H4 (cell line): ENCODE measurements around the gene IFT43. TPM values are rescaled to one million over a fixed set of nuclear protein-coding genes. Genes with fewer than 3 reads are reported as not detected.

ENCODE experiments used
- DNase-seq: peaks from one replicate; pipeline ENCODE4 v3.0.0-alpha.2; 2015; ENCODE audit warnings: low spot score
- total RNA-seq: library from RNA; depleted of rRNA; stranded (reverse); fragments of >200 nt; shearing (Covaris generic); gene quantifications from 2 replicates; pipeline ENCODE4 v1.2.3, GENCODE V29; 2014; rRNA removed

The IFT43 gene
- total RNA-seq, 1 experiment from 2014 or later = 47.0 TPM

DNA sequence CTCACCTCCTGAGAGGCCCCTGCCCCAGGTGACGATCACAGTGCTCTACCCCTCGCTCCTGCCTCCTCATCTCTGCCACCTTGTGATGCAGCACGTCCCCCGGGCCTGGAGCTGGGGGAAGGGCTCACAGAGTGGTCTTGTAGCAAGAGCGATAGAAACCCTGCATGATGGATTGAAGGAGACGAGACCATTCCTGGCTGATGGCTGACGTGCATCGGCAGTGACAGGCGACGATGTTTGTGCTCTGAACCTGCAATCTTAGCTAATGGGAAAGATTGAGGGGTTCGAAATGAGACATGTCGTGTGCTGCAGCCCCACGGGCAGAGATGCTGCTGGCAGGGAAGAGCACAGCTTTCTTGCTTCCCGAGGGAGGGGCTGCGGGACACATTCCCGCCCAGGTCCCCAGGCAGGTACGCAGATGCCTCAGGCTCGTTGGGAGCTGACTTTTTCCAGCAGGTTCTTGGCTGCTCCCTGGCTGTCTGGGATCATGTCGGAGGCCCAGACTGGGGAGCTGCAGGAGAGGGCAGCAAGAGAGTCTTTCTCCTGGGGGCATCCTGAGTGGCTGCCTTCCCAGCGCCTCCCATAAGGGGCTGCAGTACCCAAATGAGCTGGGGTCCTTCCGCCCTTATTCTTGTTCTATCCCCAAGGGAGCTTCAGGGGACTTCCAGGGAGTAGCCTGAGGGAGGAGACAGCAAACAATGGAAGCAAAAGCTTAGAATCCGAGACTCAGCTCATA lies 127.5 kb downstream of the IFT43 start:
- no peak for DNase-seq

DNA sequence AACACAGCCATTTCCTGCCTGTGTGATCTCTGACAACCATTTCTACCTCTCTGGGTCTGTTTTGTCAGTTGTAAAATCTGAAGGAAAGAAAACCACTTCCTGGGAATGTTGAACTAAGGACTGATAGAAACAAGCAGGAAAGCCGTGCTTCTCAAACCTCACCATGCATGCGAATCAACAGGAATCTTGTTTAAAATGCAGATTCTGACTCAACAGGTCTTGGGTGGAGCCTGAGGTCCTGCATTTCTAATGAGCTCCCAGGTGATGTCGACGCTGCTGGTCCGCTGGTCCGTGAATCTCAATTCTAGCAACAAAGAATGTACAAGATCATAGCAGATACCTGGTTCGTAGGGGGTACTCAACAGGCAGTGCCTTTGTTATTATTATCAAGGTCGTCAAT lies 128.1 kb downstream of the IFT43 start:
- DNase-seq = no peak

DNA sequence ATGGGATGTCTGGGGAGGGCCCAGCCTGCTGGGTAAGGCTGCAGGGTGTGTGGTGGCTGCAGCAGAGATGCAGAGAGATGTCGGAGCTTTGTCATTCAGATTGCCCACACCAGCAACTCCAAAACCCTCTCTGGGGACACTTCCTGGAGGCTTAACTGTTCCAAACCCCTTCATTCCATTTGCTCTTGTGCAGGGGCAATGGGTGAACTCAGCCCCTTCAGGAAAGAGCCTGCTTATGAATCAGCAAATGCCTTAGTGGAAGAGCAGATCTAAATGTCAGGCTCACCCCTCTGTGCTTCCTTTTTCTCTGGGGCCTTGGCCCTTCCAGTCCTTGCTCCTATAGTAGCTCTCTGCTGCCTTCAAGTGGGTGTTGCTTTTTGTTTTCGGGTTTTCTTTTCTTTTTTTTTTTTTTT lies 129.5 kb downstream of the IFT43 start:
- DNase-seq = no peak

DNA sequence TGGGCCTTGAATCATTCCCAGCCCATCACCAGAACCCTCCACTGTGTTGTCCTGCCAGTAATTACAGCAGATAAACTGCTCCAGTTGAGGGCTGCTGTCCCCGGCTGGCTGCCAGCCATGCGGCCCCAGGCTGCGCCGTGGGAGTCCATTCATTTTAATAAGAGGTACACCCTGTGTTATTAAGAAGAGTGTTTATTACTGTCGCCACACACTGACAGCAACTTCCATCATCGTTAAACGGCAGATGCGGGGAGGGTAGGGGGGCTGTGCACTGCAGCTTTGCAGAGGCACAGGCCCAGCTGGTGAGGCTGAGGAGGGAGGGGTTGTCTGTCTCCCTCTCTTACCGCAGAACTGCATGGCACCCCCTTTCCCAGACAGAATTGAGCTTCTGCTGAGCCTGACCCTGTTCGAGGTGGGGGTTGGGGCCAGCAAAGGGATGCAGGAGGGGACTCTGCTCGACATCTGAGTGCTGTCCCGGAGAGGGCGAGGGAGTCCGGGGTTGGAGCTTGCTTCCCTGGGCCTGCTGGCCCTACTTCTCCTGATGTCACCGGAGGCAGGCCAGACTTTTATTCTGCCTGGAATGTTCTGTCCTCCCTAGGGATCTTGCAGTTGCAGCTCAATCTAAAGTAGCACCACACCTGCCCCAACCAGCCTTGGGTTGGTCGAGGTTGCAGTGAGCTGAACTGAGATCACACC lies 132.4 kb downstream of the IFT43 start:
- no peak for DNase-seq

DNA sequence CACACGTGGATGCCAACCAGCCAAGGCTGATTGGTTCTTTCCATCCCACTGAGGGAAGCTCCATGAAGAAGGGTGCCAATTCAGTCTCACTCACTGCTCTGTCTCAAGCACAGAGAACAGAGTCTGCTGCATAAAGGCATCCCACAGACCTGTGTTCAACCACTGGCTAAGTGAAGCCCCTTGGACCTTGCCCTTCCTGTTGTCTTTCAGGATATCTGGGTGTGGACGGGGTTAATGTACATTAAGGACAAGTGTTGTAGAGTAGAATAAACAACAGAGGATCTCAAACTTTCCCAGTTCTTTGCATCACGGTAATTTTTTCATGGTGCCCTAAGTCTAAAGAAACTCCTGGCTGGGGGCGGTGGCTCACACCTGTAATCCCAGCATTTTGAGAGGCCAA lies 133.0 kb downstream of the IFT43 start:
- no peak for DNase-seq

DNA sequence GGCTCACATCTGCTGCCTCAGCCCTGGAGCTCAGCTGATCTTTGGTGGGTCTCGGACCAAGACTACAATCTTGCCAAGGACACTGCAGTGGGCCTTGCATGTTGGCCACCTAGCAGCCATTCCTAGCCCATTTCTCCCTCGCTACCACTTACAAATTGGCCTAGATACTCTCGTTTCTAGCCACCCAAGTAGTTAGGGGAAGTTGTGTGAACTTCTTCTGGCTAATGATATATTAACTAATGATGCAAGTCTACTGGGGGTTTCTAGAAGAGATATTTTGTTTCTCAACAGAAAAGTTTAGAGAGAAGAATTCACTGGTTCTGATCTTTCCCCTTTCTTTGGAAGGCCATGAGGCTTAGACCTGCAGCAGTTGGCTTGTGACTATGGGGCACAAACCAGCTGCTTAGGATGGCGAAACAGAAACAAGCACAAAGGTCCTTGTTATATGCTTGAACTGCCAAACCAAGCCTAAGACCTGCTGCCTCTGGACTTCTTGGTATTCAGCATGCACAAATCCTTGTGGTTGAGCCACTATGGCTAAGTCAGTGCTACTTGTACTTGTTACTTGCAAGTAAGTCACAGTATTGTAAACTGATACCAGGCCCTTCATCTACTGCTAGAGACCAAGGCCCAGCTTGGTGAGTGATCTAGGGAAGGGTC lies 135.7 kb downstream of the IFT43 start:
- no peak for DNase-seq

DNA sequence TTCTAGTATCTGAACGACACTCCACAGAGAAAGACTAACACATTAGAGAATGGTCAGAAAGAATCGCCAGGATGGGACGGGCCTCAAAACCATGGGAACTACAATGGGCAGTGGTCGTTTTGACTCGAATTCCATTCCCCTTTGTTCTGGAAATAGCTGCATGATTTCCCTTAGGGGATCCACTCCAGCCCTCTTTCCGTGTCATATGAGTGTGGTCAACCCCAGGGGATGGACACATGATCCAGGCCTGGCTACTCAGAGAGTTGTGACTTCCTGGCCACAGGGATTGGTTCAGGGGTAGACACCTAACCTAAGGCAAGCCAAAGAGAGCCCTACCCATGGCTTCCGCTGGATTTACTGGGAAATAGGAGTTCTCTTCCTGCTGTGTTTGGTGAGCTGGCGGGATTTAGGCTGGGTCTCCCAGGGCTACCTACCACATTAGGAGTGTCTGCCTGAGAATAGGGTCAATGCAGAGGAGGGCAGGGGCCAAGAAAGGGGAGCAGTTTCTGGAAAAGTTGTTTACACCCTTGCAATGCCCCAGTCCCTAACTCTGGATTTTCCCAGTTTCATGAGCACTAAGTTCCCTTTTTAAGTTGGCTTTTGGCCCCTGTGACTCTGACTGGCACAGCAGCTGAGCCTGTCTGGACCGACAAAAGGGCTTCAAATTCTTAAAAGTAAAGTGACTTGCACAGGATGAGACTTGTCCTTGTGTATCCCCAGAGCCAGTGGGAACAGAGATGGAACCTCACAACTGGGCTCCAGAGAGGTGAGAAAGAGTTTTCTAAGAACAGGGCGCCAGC lies 138.1 kb downstream of the IFT43 start:
- no peak for DNase-seq

DNA sequence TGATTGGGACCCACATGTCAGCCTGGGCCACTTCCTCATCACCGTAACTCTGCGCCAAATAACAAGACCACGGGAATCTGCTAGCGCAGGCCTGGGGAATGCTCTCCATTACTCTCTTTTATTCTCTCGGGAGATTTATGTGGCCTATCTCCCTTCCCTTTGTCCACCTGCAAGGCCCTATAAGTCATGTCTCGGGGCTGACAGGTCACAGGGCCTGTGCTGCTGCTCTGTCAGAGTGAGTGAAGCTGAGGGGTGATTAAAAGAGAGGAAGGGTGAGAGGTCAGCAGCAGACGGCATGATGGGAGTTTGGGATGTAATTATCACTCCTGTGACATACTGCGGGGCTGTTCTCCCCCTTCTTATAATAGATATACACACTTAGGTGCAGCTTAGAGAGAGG lies 139.9 kb downstream of the IFT43 start:
- no peak for DNase-seq

DNA sequence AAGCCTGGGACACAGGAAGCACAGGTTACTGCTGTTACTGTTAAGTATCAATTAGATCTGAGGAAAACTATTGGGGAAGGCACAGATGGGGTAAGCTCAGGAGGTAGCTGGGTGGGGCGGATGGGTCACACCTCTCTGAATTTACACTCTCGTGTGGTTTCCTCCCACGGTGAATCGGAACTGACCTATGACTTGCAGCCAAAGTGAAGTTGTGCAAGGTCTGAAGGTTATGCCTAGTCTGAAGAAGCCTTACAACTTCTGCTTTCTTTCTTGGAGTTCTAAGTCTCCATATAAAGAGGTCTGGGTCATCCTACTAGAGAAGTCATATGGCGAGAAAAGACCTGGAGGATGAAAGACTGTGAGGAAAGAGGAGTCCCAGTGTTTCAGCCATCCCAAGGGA lies 140.5 kb downstream of the IFT43 start:
- no peak for DNase-seq

DNA sequence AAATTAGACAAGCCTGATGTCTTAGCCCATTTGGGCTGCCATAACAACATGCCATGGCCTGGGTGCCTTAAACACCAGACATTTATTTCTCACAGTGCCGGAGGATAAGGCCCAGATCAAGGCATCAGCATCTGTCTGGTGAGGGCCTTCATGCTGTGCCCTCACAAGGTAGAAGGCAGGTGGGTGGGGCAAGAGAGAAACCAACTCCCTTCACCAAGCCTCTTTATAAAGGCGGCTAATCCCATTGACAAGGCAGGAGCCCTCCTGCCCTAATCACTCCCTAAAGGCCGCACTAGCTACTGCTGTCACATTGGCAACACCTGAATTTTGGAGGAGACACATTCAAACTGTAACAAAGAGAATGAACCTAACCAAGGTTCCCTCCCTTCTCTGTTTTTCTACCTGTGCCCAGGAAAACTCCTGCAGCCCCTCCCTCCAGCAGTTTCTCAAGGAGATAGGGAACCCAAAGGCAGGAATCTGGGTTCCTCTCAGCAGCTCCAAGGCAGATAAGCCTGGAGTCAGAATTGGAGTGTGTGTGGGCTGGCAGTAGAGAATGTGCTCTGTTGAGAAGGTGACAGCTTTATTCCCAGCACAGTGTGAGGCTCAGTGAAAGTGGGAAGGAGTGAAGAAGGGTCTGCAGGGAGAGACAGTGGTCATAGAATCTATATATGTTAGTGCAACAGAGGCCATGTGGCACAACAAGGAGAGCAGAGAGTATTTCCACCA lies 144.5 kb downstream of the IFT43 start:
- no peak for DNase-seq

DNA sequence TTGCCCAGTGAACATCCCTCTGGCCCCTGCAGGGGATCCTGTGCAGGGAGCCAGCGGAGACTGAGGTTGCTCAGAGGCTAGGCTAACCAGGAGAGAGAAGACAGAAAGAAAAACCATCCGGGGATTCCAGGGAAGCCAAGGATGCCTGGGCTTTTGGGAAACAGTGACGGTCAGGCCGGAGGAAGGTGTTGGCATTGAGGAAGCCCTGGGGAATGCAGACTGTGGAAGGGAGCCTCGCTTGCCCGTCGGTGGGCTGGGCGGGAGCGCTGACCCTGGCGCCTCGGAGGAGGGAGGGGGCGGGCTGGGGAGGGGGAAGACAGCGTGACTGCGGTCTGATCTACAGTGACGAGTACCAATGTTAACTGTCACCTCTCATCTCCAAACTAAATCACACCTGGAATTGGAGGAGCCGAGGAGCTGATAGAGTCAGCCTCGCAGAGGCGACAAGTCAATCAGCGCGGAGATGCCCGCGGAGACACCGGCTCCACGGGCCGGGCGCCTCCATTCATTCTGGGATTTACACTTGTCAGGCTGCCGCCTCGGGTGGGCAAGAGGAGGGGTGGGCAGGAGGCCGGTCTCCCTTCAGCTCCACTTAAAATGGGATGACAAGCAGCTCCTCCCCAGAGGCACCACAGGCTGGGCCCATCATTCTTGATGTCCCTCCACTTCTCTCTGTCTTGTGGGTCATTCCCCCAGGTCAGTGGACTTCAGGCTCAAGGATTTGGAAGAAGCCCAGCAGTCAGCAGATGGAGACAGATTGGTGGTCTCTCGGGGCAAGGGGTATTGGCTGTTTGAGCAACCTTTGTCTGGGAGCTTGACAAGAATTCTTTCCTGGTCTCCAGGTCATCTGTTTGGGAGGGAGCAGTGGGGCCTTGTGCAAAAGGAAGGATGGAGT lies 145.8 kb downstream of the IFT43 start:
- DNase-seq = no peak

DNA sequence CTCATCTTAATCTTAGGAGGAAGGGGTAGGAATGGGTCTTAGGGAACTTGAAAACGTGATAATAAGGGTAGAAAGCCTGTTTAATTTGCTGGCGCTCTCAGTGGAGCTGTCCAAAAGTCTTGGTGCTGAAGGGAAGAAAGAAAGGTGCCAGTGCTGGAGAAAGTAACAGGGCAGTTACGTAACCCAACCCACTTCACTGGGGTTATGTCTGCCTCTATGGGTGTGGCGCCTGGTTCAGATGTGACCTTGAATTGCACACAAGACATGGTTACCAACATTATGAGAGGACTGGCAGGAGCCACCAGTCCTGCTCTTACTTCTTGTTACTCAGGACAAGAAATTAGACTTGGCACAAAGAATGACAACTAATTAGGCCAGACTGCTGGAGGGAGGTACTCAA lies 147.5 kb downstream of the IFT43 start:
- DNase-seq = no peak

Other genes starting within 250 kb of the IFT43 start
- gene TGFB3, start 3.8 kb upstream of the IFT43 start, total RNA-seq = 1.0 and 2.3 TPM in 2 replicates
- 25.7 and 33.6 TPM in 2 replicates for gene GPATCH2L, start 166.2 kb downstream of the IFT43 start, total RNA-seq